ENCODE data around the gene CTCFL. TPM values are rescaled to one million over a fixed set of nuclear protein-coding genes. Genes with fewer than 3 reads are reported as not detected.

The CTCFL gene, protein sequence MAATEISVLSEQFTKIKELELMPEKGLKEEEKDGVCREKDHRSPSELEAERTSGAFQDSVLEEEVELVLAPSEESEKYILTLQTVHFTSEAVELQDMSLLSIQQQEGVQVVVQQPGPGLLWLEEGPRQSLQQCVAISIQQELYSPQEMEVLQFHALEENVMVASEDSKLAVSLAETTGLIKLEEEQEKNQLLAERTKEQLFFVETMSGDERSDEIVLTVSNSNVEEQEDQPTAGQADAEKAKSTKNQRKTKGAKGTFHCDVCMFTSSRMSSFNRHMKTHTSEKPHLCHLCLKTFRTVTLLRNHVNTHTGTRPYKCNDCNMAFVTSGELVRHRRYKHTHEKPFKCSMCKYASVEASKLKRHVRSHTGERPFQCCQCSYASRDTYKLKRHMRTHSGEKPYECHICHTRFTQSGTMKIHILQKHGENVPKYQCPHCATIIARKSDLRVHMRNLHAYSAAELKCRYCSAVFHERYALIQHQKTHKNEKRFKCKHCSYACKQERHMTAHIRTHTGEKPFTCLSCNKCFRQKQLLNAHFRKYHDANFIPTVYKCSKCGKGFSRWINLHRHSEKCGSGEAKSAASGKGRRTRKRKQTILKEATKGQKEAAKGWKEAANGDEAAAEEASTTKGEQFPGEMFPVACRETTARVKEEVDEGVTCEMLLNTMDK
- not detected for polyA plus RNA-seq

DNA sequence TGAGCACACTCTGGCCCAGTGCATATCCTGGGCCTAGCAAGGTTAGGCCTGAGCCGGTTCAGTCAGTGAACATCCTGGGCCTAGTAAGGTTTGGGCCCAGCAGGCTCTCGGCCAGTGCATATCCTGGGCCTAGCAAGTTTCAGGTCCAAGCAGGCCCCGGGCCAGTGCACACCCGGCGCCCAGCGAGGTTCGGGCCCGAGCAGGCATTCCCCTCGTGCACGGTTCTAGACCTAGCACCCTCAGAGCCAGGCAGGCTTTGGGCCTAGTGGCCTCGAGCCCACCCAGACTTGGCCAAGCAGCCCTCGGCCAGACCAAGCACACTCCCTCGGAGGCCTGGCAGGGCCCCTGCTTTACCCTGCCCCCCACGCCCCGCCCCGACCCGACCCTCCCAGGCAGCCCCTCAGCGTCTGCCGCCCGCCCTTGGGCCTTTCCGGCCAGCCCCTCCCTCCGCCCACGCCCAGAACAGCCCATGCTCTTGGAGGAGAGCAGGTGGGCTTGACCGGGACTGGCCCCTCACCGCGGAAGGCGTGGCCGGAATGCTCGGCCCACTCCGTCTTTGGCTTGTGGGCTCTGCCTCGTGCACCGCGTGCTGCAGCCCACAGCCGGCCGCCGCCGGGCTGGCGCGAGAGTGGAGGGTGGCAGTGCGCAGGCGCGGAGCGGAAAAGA is at the start of gene CTCFL:
TSS of gene CTCFL (minus strand) at position 630 of the 666 bp plus-strand sequence. CDS start 935 bp downstream, outside the sequence.
- DNase-seq: no peak
- H3K4me1 Mint-ChIP-seq: no peaks in the 10 kb centered on the region
- H3K36me3 Mint-ChIP-seq: no peaks in the 10 kb centered on the region
- H3K4me3 Mint-ChIP-seq: no peak within 1 kb of the TSS
- peaks cover 0 to 5% (median 3%) of the 10 kb centered on the region in 3 donors for H3K27me3 Mint-ChIP-seq (ENCODE audit: low read depth in 3 of 3)
- H3K27ac Mint-ChIP-seq: no peak within 1 kb of the TSS
- H3K9me3 Mint-ChIP-seq: no peaks in the 10 kb centered on the region

DNA sequence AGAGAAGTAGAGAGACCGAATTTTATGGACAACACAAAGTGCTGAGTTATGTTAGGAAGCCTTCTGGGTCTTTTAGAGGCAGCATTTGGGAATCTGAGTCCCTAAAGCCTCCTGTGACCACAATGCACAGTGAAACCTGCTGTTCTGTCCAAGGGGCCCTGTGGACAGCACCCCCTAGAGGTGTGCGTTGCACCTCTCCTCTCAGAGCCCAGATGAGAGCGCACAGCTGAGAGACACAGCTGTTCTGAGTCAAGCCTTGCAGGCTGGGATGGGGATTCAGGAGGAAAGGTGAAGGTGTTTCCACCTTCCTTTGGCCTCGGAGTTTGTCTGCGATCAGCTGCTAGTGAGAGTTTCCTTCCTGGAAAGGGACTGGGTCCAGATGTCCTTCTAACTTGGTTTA is 49.0 kb upstream of the CTCFL start:
- Mint-ChIP-seq H3K27ac (no peak overlapping the region), H3K4me3 (no peak overlapping the region), H3K4me1 (no peaks in the 10 kb centered on the region), H3K9me3 (no peaks in the 10 kb centered on the region), H3K36me3 (no peaks in the 10 kb centered on the region), H3K27me3 (ENCODE audit: low read depth in 3 of 3) (peaks cover 0 to 6% (median 5%) of the 10 kb centered on the region in 3 donors)
- DNase-seq: no peak

DNA sequence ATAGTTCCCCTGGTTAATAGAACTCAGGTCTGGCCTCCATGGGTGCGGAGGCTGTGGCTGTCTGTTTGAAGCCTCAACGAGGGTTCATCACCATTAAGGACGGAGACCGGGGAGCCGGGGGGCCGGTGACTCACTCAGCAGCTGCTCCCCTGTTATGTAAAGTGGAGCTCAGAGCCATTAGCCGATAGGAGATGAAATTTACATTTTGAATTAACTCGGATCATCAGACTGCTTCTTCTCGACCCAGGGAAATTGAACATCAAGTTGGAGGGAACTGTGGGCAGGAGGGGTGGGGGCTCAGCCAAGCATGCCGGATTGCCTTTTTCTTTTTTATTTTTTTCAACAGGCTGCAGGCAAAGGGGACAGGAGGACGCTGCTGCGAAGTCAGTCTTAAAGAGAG is 48.3 kb upstream of the CTCFL start:
- Mint-ChIP-seq H3K4me3 (no peak overlapping the region), H3K4me1 (no peaks in the 10 kb centered on the region), H3K9me3 (no peaks in the 10 kb centered on the region), H3K36me3 (no peaks in the 10 kb centered on the region), H3K27me3 (ENCODE audit: low read depth in 3 of 3) (peaks cover 0 to 7% (median 6%) of the 10 kb centered on the region in 3 donors), H3K27ac (no peak overlapping the region)
- DNase-seq: no peak

DNA sequence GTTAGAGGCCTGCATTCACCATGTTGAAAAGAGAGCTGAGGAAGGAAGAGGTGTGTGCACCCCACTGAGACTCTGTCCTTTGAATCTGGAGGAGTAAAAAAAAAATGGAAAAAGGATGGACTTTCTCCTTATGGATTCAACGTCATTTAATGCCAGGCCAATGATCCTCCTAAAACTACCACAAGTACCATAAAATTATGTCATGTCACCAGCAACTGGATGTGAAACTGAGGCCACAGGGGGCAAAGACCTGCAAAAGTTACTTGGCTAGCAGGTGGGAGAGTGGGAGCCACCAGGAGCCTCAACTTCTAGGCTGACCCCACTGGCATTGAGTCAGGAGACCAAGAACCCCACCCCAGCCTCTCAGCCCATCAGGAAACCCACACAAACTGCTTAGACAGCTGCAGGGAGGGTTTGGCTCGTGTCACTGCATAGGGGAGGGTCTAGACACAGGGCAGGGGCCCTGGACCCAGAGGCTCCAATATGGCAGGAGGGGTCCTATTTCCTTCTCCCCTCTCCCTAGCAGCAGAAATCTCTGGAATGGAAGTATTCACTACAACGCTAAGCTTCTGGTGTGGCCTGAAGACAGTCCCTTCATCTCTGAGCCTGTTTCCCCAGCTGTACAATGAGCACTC is 47.0 kb upstream of the CTCFL start:
- Mint-ChIP-seq H3K36me3 (no peaks in the 10 kb centered on the region), H3K27ac (no peak overlapping the region)

DNA sequence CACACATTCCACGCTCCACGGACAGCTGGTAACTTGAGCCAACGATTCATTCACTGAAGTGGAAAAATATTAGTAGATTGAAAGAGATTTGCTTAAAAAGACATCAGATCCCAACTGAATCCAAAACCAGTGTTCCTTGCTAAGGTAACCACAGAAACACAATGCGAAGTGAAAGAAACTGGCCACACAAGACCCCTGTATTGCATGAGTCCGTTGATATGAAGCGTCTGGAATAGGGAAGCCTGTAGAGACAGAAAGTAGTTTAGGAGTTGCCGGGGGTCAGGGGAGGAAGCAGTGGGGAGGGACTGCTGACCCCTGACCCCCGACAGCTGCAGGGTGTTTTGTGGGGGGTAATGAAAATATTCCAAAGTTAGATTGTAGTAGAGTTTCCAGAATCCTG is 46.0 kb upstream of the CTCFL start:
- Mint-ChIP-seq H3K4me1 (no peaks in the 10 kb centered on the region), H3K36me3 (no peaks in the 10 kb centered on the region), H3K4me3 (no peak overlapping the region), H3K27me3 (ENCODE audit: low read depth in 3 of 3) (peaks cover 4 to 11% (median 10%) of the 10 kb centered on the region in 3 donors), H3K27ac (no peak overlapping the region), H3K9me3 (no peaks in the 10 kb centered on the region)
- DNase-seq: no peak

More for the DNA sequence above, 47.0 kb upstream of the CTCFL start:
- Mint-ChIP-seq H3K4me1 (no peaks in the 10 kb centered on the region), H3K4me3 (no peak overlapping the region), H3K27me3 (ENCODE audit: low read depth in 3 of 3) (peaks cover 3 to 11% (median 10%) of the 10 kb centered on the region in 3 donors), H3K9me3 (no peaks in the 10 kb centered on the region)
- DNase-seq: no peak

DNA sequence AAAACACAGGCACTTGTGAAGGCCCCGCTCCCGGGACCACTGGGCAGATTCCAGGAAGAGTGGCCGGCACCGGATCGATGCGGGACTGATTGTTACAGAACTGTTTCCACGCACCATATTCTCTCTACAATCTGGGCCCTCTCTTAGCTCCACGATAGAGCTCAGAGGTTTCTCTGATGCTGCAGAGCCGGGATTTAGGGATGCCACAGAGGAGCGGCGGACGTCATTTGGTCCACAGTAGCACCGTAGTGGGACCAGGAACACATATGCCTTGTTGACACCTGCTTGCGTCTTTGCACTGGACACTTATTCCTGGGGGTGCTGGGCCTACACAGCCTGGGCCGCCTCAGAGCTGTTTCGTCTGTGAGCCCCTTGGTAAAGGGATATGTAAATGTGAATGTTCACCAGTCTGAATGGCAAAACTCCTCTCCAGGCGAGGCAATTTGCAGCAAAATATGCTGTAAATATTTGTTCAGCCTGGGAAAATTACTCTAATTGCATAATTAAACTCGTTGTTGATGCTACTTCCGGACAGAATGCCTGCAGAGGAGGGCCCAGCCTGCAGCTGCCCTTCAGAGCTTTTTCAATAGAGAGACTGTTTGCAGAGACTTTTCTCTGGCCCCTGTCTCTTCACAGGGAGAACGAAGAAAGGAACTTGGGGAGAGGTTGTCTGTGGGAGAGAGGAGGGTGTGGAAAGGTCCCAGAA is 45.4 kb upstream of the CTCFL start:
- Mint-ChIP-seq H3K36me3 (no peaks in the 10 kb centered on the region), H3K4me3 (no peak overlapping the region), H3K4me1 (no peaks in the 10 kb centered on the region), H3K27ac (no peak overlapping the region), H3K27me3 (ENCODE audit: low read depth in 3 of 3) (peaks cover 4 to 11% (median 10%) of the 10 kb centered on the region in 3 donors), H3K9me3 (no peaks in the 10 kb centered on the region)
- DNase-seq: no peak

DNA sequence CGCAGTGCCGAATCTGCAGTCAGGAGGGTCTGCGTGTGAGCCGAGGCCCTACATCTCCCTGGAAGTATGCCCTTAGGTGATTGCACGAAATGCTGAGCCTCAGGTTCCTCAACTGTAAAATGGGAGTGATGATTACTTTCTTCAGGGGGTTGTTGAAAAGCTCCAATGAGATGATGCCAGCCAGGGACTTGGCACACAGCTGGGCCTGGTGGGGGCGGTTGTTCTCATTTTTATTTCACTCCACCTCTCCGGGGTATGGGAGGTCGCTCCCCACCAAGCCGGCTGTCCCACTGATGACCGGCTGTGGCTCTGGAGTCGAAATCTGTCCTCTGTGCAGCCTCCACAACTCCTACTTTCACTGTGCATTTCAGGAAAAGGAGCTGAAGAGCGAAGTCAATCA is 44.0 kb upstream of the CTCFL start:
- no peaks in the 10 kb centered on the region for H3K9me3 Mint-ChIP-seq
- H3K36me3 Mint-ChIP-seq: no peaks in the 10 kb centered on the region
- no peaks in the 10 kb centered on the region for H3K4me1 Mint-ChIP-seq
- H3K27ac Mint-ChIP-seq: no peak overlapping the region
- peaks cover 4 to 11% (median 10%) of the 10 kb centered on the region in 3 donors for H3K27me3 Mint-ChIP-seq (ENCODE audit: low read depth in 3 of 3)
- no peak for DNase-seq
- no peak overlapping the region for H3K4me3 Mint-ChIP-seq

DNA sequence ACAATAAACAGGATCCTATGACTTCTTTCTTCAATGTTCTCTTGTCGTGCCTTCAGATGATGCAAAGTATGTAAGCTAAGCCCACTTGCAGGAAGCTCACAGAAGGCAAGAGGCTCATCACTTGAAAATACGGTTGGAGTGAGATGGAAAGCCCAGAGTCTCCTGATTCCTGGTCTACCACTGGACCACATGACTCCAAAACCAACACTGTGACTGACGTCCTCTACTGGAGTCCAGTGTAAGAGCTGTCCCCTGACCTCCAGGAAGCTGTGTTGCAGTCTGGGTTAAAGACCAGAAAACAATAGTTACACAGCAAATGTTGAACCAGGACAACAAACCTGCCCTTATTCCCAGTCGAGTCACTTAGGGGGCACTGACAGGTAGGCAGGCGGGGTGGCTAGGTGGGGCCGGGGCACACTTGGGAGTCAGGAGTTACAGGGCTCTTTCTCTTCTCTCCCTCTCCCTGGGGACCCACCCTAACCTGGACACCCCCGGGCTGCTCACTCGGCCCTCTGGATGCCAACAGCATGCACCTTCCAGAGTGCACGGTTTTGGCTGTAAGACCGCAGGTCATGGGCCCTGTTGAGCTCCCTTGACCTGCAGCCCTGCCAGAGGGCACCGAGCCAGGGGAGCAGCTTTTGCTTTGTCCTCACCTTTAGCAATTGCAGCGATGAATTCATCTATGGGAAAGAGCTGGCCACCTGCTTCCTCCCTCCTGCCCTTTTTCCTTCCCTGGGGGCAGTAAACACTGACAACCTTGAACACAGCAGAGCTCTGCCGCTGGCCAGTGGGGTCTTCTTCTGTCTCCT is 43.4 kb upstream of the CTCFL start:
- no peak overlapping the region for H3K27ac Mint-ChIP-seq
- no peak overlapping the region for H3K4me3 Mint-ChIP-seq
- H3K36me3 Mint-ChIP-seq: no peaks in the 10 kb centered on the region
- no peaks in the 10 kb centered on the region for H3K9me3 Mint-ChIP-seq
- H3K27me3 Mint-ChIP-seq (ENCODE audit: low read depth in 3 of 3): peaks cover 4 to 10% (median 8%) of the 10 kb centered on the region in 3 donors
- no peaks in the 10 kb centered on the region for H3K4me1 Mint-ChIP-seq
- no peak for DNase-seq

DNA sequence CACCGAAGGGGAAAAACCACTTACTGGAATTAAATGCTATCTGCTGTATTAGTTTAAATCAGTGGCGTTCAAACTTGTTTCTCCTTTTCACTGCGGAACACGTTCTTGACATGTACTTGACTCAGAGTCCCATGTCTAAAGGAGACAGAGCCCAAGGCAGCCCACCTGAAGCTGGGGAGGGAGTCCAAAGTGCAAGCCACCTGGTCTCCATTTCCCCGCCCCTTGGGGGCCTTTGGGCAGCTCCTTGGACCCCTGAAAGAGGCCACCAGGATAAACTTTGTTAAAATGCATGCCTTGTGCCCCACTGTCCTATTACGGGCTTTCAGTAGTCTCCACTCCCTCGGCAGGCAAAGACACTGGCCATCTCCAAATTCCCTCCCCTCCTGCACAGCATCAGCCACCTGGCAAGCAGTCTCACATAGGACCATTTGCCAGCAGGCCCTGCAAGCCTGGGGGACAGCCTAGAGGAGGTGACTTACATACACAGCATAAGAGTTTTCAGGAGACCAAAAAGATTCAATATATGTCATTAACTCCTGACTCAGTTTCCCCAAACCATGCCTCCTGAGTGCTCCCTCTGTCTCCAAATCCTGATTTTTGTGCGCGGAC is 42.6 kb upstream of the CTCFL start:
- Mint-ChIP-seq H3K27me3 (ENCODE audit: low read depth in 3 of 3) (peaks cover 4 to 10% (median 8%) of the 10 kb centered on the region in 3 donors), H3K4me1 (no peaks in the 10 kb centered on the region), H3K4me3 (no peak overlapping the region), H3K27ac (no peak overlapping the region), H3K9me3 (no peaks in the 10 kb centered on the region), H3K36me3 (no peaks in the 10 kb centered on the region)
- no peak for DNase-seq

DNA sequence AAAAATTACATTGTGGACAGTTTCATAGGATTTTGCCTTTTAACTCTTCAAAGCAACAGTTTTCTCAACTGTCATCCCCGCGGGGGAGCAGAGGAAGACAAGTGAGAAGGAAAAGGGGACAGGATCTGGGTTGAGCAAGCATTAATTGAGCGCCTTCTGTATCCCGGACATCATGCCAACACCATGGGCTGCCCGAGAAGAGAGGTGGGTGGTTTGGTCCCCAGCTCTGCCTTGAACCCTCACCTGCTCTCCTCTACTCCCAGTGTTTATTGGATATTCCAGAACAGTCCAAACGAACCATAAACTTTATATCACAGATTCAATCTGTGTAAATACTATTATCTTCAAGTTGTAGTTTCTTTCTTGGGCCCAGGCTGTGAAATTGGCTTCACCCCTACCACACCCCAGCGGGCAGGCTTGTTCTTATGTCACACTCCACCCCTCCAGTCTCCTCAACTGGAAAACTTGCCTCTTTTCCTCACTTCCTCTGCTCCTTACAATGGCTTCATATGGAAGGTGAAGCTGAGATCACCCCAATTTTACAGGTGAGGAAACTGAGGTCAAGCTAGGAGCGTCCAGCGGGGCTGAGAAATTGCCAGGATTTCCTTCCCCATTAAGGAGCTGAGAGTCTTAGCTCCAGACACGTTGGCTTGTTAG is 42.0 kb upstream of the CTCFL start:
- DNase-seq: no peak
- H3K4me1 Mint-ChIP-seq: no peaks in the 10 kb centered on the region
- H3K27me3 Mint-ChIP-seq (ENCODE audit: low read depth in 3 of 3): peaks cover 4 to 10% (median 8%) of the 10 kb centered on the region in 3 donors
- H3K9me3 Mint-ChIP-seq: no peaks in the 10 kb centered on the region
- no peak overlapping the region for H3K27ac Mint-ChIP-seq
- H3K4me3 Mint-ChIP-seq: no peak overlapping the region
- H3K36me3 Mint-ChIP-seq: no peaks in the 10 kb centered on the region

DNA sequence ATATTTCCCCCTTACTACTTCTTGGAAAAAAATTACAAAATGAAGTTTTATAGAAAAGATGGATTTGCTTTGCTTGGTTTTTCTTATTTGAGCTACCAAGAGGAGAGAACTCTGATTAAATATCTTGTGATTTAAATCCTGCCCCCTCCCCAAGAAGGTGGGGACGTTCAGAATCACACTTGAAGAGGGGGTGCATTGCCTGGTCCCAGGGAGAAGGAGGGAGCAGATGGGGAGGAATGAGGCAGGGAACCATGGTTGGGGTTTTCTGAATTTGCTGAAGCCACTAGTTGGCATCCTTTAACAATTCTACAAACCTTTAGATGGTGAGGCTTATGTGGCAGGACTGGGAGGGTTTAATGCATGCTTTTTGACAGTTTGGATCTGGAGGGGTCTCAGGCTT is 41.5 kb upstream of the CTCFL start:
- H3K4me3 Mint-ChIP-seq: no peak overlapping the region

More for the DNA sequence above, 41.5 kb upstream of the CTCFL start:
- no peaks in the 10 kb centered on the region for H3K4me1 Mint-ChIP-seq
- DNase-seq: no peak
- H3K36me3 Mint-ChIP-seq: no peaks in the 10 kb centered on the region
- H3K9me3 Mint-ChIP-seq: no peaks in the 10 kb centered on the region
- H3K27ac Mint-ChIP-seq: no peak overlapping the region
- peaks cover 6 to 10% (median 7%) of the 10 kb centered on the region in 3 donors for H3K27me3 Mint-ChIP-seq (ENCODE audit: low read depth in 3 of 3)
